Subcutaneous abdominal adipose tissue (tissue), 5 donors: ENCODE data around the gene KAZN.
A peak's percentile ranks its signal among the peaks of the same experiment; 100 is the strongest.

ENCODE experiments used
- H3K27ac ChIP-seq: one replicate; pipeline ENCODE4 v1.7.0; 2013; ENCODE audit warnings: low read depth, mild to moderate bottlenecking, inconsistent platforms, low read length, moderate library complexity
- H3K27me3 ChIP-seq, 5 donors: one replicate each; pipeline ENCODE4 v1.7.0; 2013; ENCODE audit warnings: low read length in 5 of 5, inconsistent platforms in 1 of 5; ENCODE audit not compliant: control insufficient read depth in 5 of 5, insufficient read depth in 4 of 5
- H3K36me3 ChIP-seq, 5 donors: one replicate each; pipeline ENCODE4 v1.7.0; 2013; ENCODE audit warnings: low read length in 5 of 5; ENCODE audit not compliant: control insufficient read depth in 5 of 5, insufficient read depth in 5 of 5
- H3K4me1 ChIP-seq, 5 donors: one replicate each; pipeline ENCODE4 v1.7.0; 2013; ENCODE audit warnings: low read length in 5 of 5, mild to moderate bottlenecking in 3 of 5, moderate library complexity in 1 of 5; ENCODE audit not compliant: control insufficient read depth in 5 of 5, insufficient read depth in 5 of 5
- H3K4me3 ChIP-seq, 5 donors: one replicate each; pipeline ENCODE4 v1.7.0; 2013; ENCODE audit warnings: low read length in 5 of 5, low read depth in 1 of 5
- H3K9ac ChIP-seq, 5 donors: one replicate each; pipeline ENCODE4 v1.7.0; 2013; ENCODE audit warnings: low read length in 5 of 5, mild to moderate bottlenecking in 4 of 5, moderate library complexity in 3 of 5
- H3K9me3 ChIP-seq, 5 donors: one replicate each; pipeline ENCODE4 v1.7.0; 2013; ENCODE audit warnings: low read length in 5 of 5; ENCODE audit not compliant: control insufficient read depth in 5 of 5
- donor health status: healthy.
- donor health status: healthy.
- donor health status: healthy.
- donor health status: healthy.
- donor health status: healthy.

Gene KAZN

GRCh38 chr1:15001317-15001915 is 402.9 kb downstream of the KAZN start:
- no peak overlapping the region for H3K27ac ChIP-seq

GRCh38 chr1:15002325-15002724 is 403.8 kb downstream of the KAZN start:
- H3K27me3 ChIP-seq = no peaks in the 10 kb centered on the region
- H3K4me1 ChIP-seq = peaks cover 2 to 39% (median 21%) of the 10 kb centered on the region in 5 donors
- no peaks in the 10 kb centered on the region for H3K9me3 ChIP-seq

More at GRCh38 chr1:15001317-15001915, 402.9 kb downstream of the KAZN start:
- H3K4me3 ChIP-seq = no peak overlapping the region
- peaks cover 0 to 41% (median 23%) of the 10 kb centered on the region in 5 donors for H3K4me1 ChIP-seq
- no peaks in the 10 kb centered on the region for H3K27me3 ChIP-seq
- no peaks in the 10 kb centered on the region for H3K9me3 ChIP-seq
- no peak overlapping the region for H3K9ac ChIP-seq
- H3K36me3 ChIP-seq = no peaks in the 10 kb centered on the region

DNA sequence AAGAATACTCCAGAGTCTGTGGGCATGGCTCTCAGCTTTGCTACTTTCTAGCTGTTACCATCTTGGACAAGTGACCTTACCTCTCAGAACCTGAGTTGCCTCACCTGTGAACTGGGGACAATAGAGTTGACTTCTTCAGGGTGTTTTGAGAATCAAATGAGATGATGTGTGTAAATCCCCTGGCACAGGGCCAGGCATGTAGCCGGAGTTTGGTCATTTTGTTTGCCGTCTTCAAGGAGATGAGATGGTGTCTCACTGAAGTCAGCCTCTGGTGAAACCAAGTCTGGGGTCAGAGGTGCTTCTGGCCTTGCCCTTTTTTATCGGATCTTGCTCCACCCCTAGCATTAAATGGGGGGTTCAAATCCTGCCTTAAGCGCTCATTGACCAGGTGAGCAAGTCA is 405.9 kb downstream of the KAZN start:
- Histone ChIP-seq H3K4me1 (peaks cover 13 to 48% (median 36%) of the 10 kb centered on the region in 5 donors), H3K9me3 (peaks cover 0 to 2% (median 0%) of the 10 kb centered on the region in 5 donors), H3K27ac (no peak overlapping the region), H3K9ac (no peak overlapping the region), H3K27me3 (no peaks in the 10 kb centered on the region), H3K36me3 (no peaks in the 10 kb centered on the region), H3K4me3 (no peak overlapping the region)

More at GRCh38 chr1:15002325-15002724, 403.8 kb downstream of the KAZN start:
- no peak overlapping the region for H3K27ac ChIP-seq
- no peak overlapping the region for H3K4me3 ChIP-seq
- no peak overlapping the region for H3K9ac ChIP-seq
- no peaks in the 10 kb centered on the region for H3K36me3 ChIP-seq

DNA sequence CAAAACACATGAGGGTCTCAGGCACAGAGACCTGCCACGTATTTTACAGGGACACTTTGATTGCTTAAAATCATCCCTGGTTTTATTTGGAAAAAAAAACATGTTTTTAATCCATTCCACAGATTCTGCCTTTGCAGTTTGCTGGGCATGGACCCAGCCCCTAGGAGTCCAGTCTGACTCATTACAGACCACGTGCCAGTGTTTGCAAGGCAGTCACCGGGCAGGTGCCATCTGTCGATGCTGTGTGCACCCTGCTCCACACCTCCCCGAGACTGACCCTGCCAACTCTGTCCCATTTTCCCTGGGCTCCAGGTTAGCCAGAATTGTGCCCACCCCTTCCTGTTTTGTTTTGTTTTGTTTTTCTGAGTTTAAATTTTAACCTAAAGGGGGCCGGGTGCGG is 406.6 kb downstream of the KAZN start:
- H3K4me1 ChIP-seq = peaks cover 13 to 50% (median 30%) of the 10 kb centered on the region in 5 donors
- no peak overlapping the region for H3K9ac ChIP-seq
- H3K9me3 ChIP-seq = peaks cover 0 to 2% (median 0%) of the 10 kb centered on the region in 5 donors
- no peaks in the 10 kb centered on the region for H3K36me3 ChIP-seq
- H3K27me3 ChIP-seq = no peaks in the 10 kb centered on the region
- no peak overlapping the region for H3K4me3 ChIP-seq
- no peak overlapping the region for H3K27ac ChIP-seq

- Histone ChIP-seq H3K36me3 (no peaks in the 10 kb centered on the region), H3K9ac (peak overlapping the region in 2 of 5 donors; percentile 7 to 60), H3K9me3 (peaks cover 0 to 2% (median 0%) of the 10 kb centered on the region in 5 donors), H3K27ac (no peak overlapping the region), H3K4me1 (peaks cover 13 to 55% (median 30%) of the 10 kb centered on the region in 5 donors), H3K27me3 (no peaks in the 10 kb centered on the region), H3K4me3 (no peak overlapping the region)
Observed at GRCh38 chr1:15007368-15007767, 408.9 kb downstream of the KAZN start.

- H3K9ac ChIP-seq = peak overlapping the region in 3 of 5 donors; percentile 6 to 61 (median 13)
- H3K4me1 ChIP-seq = peaks cover 13 to 54% (median 30%) of the 10 kb centered on the region in 5 donors
- no peaks in the 10 kb centered on the region for H3K27me3 ChIP-seq
- H3K27ac ChIP-seq = peak overlapping the region; percentile 62
- H3K36me3 ChIP-seq = no peaks in the 10 kb centered on the region
- H3K9me3 ChIP-seq = peaks cover 0 to 2% (median 0%) of the 10 kb centered on the region in 5 donors
- no peak overlapping the region for H3K4me3 ChIP-seq
Observed at GRCh38 chr1:15007842-15008241, 409.4 kb downstream of the KAZN start.

- H3K9me3 ChIP-seq = peaks cover 0 to 2% (median 0%) of the 10 kb centered on the region in 5 donors
- H3K4me3 ChIP-seq = no peak overlapping the region
- H3K27ac ChIP-seq = peak overlapping the region; percentile 62
- H3K27me3 ChIP-seq = no peaks in the 10 kb centered on the region
- H3K4me1 ChIP-seq = peaks cover 13 to 50% (median 30%) of the 10 kb centered on the region in 5 donors
- H3K36me3 ChIP-seq = no peaks in the 10 kb centered on the region
- peak overlapping the region in 2 of 5 donors; percentile 52 to 61 for H3K9ac ChIP-seq
Observed at GRCh38 chr1:15008783-15009729, 410.6 kb downstream of the KAZN start.

GRCh38 chr1:15011160-15011559 is 412.7 kb downstream of the KAZN start:
- no peak overlapping the region for H3K27ac ChIP-seq
- no peaks in the 10 kb centered on the region for H3K27me3 ChIP-seq
- H3K4me3 ChIP-seq = no peak overlapping the region
- H3K9me3 ChIP-seq = peaks cover 0 to 2% (median 0%) of the 10 kb centered on the region in 5 donors
- H3K36me3 ChIP-seq = no peaks in the 10 kb centered on the region
- peaks cover 16 to 44% (median 31%) of the 10 kb centered on the region in 5 donors for H3K4me1 ChIP-seq
- H3K9ac ChIP-seq = no peak overlapping the region

DNA sequence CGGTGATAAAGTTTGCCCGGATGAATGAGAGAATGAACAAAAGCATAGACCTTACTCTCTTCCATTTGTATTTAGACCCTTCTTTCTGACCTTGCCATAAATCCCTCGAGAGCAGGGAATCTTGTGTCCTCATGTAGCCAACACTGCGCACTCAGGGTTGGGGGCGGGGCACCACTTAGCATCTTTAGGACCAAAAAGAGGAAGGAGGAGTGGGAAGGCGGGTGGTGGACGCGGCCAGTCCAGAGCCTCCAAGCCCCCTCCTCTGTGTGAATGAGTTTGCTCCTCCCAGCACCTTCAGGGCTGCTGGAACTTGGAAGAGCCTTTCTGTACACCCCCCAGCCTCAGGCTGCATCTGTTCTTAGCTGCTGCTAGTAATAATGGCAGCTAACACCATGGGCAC is 413.2 kb downstream of the KAZN start:
- Histone ChIP-seq H3K27ac (no peak overlapping the region), H3K9ac (no peak overlapping the region), H3K9me3 (peaks cover 0 to 2% (median 0%) of the 10 kb centered on the region in 5 donors), H3K4me1 (peaks cover 16 to 44% (median 31%) of the 10 kb centered on the region in 5 donors), H3K27me3 (no peaks in the 10 kb centered on the region), H3K4me3 (no peak overlapping the region), H3K36me3 (no peaks in the 10 kb centered on the region)

GRCh38 chr1:15012822-15013221 is 414.3 kb downstream of the KAZN start:
- Histone ChIP-seq H3K36me3 (no peaks in the 10 kb centered on the region), H3K4me3 (no peak overlapping the region), H3K9me3 (peaks cover 0 to 2% (median 0%) of the 10 kb centered on the region in 5 donors), H3K9ac (no peak overlapping the region), H3K27me3 (no peaks in the 10 kb centered on the region), H3K27ac (no peak overlapping the region), H3K4me1 (peaks cover 13 to 35% (median 22%) of the 10 kb centered on the region in 5 donors)
